Suprapubic skin (tissue), 4 donors: ENCODE data around the gene TOPBP1. TPM values are rescaled to one million over a fixed set of nuclear protein-coding genes. Genes with fewer than 3 reads are reported as not detected.
A peak's percentile ranks its signal among the peaks of the same experiment; 100 is the strongest.

ENCODE experiments used
- DNase-seq, 2 donors: peaks; one replicate each; pipeline ENCODE4 v3.0.0-alpha.2; 2019; ENCODE audit warnings: low spot score in 2 of 2
- H3K27ac ChIP-seq: fragments of 200-600 bp; sonication (generic); one replicate; pipeline ENCODE4 v1.5.1; 2019
- H3K27me3 ChIP-seq: fragments of 200-600 bp; sonication (generic); one replicate; pipeline ENCODE4 v1.5.1; 2019
- H3K36me3 ChIP-seq: fragments of 200-600 bp; sonication (generic); one replicate; pipeline ENCODE4 v1.5.1; 2019
- H3K4me1 ChIP-seq: fragments of 200-600 bp; sonication (generic); one replicate; pipeline ENCODE4 v1.5.1; 2019
- H3K4me3 ChIP-seq: fragments of 200-600 bp; sonication (generic); one replicate; pipeline ENCODE4 v1.5.1; 2019; ENCODE audit warnings: mild to moderate bottlenecking
- H3K9me3 ChIP-seq: fragments of 200-600 bp; sonication (generic); one replicate; pipeline ENCODE4 v1.5.1; 2019
- CTCF ChIP-seq, 2 donors: fragments of 200-600 bp in 1 of 2; fragments of 450-650 bp in 1 of 2; sonication (generic) in 1 of 2; IDR thresholded peaks; one replicate each; pipeline ENCODE4 v1.5.1; 2016 to 2019; ENCODE audit warnings: antibody characterized with exemption in 2 of 2, mild to moderate bottlenecking in 1 of 2, moderate library complexity in 1 of 2
- EP300 ChIP-seq: sonication (generic); formaldehyde crosslinking; IDR thresholded peaks from one replicate; pipeline ENCODE4 v1.6.1; 2017; ENCODE audit warnings: antibody characterized with exemption
- POLR2A ChIP-seq, 2 donors: fragments of 450-650 bp; IDR thresholded peaks; one replicate each; pipeline ENCODE4 v1.6.1; 2017; ENCODE audit warnings: antibody characterized with exemption in 2 of 2, mild to moderate bottlenecking in 2 of 2, moderate library complexity in 2 of 2
- POLR2AphosphoS5 ChIP-seq, 3 donors: sonication (generic); formaldehyde crosslinking; IDR thresholded peaks; one replicate each; pipeline ENCODE4 v1.6.1; 2017; ENCODE audit warnings: antibody characterized with exemption in 3 of 3
- WGBS: methylation state at CpG from one replicate; pipeline ENCODE4 v1.1.5; 2018; 5-methylcytosine and 5-hydroxymethylcytosine counted together
- total RNA-seq, 4 donors: library from RNA; depleted of rRNA; stranded (reverse); fragments of >200 nt; gene quantifications; one replicate each; pipeline ENCODE4 v1.1.0, GENCODE V29; 2016

Gene TOPBP1
- total RNA-seq, 4 donors from 2014 or later, result 26.3 to 55.8 (median 33.8) TPM

GRCh38 chr3:133588784-133589465, 72.8 kb downstream of the TOPBP1 start:
- no peak overlapping the region for H3K27ac ChIP-seq

GRCh38 chr3:133588035-133588434, 73.7 kb downstream of the TOPBP1 start:
- Histone ChIP-seq H3K4me3 (no peak overlapping the region), H3K27ac (no peak overlapping the region), H3K36me3 (peaks cover 68% of the 10 kb centered on the region), H3K27me3 (no peaks in the 10 kb centered on the region), H3K9me3 (no peaks in the 10 kb centered on the region), H3K4me1 (peaks cover 12% of the 10 kb centered on the region)
- no peak for DNase-seq
- TF ChIP-seq CTCF (IDR thresholded peaks at IDR 0.05) (no peak), POLR2AphosphoS5 (IDR thresholded peaks at IDR 0.05) (no peak), EP300 (no peak), POLR2A (IDR thresholded peaks at IDR 0.05) (no peak)
- WGBS, result 91% methylated on average over 4 of the region's 4 CpGs

More at GRCh38 chr3:133588784-133589465, 72.8 kb downstream of the TOPBP1 start:
- H3K4me3 ChIP-seq, result no peak overlapping the region
- H3K36me3 ChIP-seq, result peaks cover 60% of the 10 kb centered on the region
- H3K27me3 ChIP-seq, result no peaks in the 10 kb centered on the region
- TF ChIP-seq POLR2A (IDR thresholded peaks at IDR 0.05), result no peak
- no peak for DNase-seq
- H3K4me1 ChIP-seq, result peaks cover 12% of the 10 kb centered on the region
- 63% methylated on average over 2 of the region's 2 CpGs for WGBS
- no peaks in the 10 kb centered on the region for H3K9me3 ChIP-seq

GRCh38 chr3:133583396-133583795, 78.3 kb downstream of the TOPBP1 start:
- Histone ChIP-seq H3K9me3 (no peaks in the 10 kb centered on the region), H3K27me3 (no peaks in the 10 kb centered on the region), H3K4me3 (no peak overlapping the region), H3K36me3 (peaks cover 97% of the 10 kb centered on the region), H3K4me1 (peaks cover 22% of the 10 kb centered on the region), H3K27ac (no peak overlapping the region)
- no peak for DNase-seq
- TF ChIP-seq CTCF (IDR thresholded peaks at IDR 0.05), result no peak
- TF ChIP-seq POLR2AphosphoS5 (IDR thresholded peaks at IDR 0.05), result no peak
- TF ChIP-seq POLR2A (IDR thresholded peaks at IDR 0.05), result no peak
- no peak for TF ChIP-seq EP300
- WGBS, result 92% methylated on average over 6 of the region's 6 CpGs

GRCh38 chr3:133578548-133579191, 83.1 kb downstream of the TOPBP1 start:
- peaks cover 66% of the 10 kb centered on the region for H3K36me3 ChIP-seq
- no peaks in the 10 kb centered on the region for H3K27me3 ChIP-seq
- no peak overlapping the region for H3K4me3 ChIP-seq
- DNase-seq, result no peak
- no peak overlapping the region for H3K27ac ChIP-seq
- TF ChIP-seq CTCF (IDR thresholded peaks at IDR 0.05), result peak; percentile 26 to 38
- TF ChIP-seq POLR2AphosphoS5 (IDR thresholded peaks at IDR 0.05), result no peak
- peaks cover 54% of the 10 kb centered on the region for H3K4me1 ChIP-seq
- no peaks in the 10 kb centered on the region for H3K9me3 ChIP-seq
- WGBS, result 0% methylated on average over 1 of the region's 1 CpG

- H3K36me3 ChIP-seq, result peaks cover 41% of the 10 kb centered on the region
- H3K9me3 ChIP-seq, result no peaks in the 10 kb centered on the region
- no peak for DNase-seq
- H3K4me1 ChIP-seq, result peaks cover 59% of the 10 kb centered on the region
- 10% methylated on average over 3 of the region's 3 CpGs for WGBS
- no peak overlapping the region for H3K27ac ChIP-seq
- H3K27me3 ChIP-seq, result no peaks in the 10 kb centered on the region
- TF ChIP-seq CTCF (IDR thresholded peaks at IDR 0.05) (no peak), EP300 (no peak), POLR2A (IDR thresholded peaks at IDR 0.05) (no peak), POLR2AphosphoS5 (IDR thresholded peaks at IDR 0.05) (no peak)
- H3K4me3 ChIP-seq, result peak overlapping the region; percentile 89
Observed at GRCh38 chr3:133576169-133576568, 85.6 kb downstream of the TOPBP1 start.
